Activated naive CD4-positive, alpha-beta T cell treated with anti-CD3 and anti-CD28 coated beads for 36 hours (primary cell): ENCODE results near the gene OR2A14. TPM values are rescaled to one million over a fixed set of nuclear protein-coding genes. Genes with fewer than 3 reads are reported as not detected.
"Not testable (repeated sequence)": the region's sequence is repeated elsewhere in the genome, so short reads cannot be mapped to it uniquely, and the experiment has no call there.

Experiments used
- CTCF ChIA-PET: fragments of 350-600 bp; sonication (Branson Sonifier 250); formaldehyde crosslinking; loops from one replicate; lab custom pipeline; 2021; ENCODE audit warnings: antibody characterized with exemption; lab: Charles Lee
- DNase-seq: peaks from one replicate; pipeline ENCODE4 v3.0.0-alpha.2; 2020
- H3K27ac Mint-ChIP-seq: one replicate; pipeline ENCODE4 v1.8.0; 2021; ENCODE audit warnings: mild to moderate bottlenecking, mixed read lengths
- H3K27me3 Mint-ChIP-seq: one replicate; pipeline ENCODE4 v1.8.0; 2021; ENCODE audit warnings: low read depth, mixed read lengths
- H3K36me3 Mint-ChIP-seq: one replicate; pipeline ENCODE4 v1.8.0; 2021; ENCODE audit warnings: low read depth, mixed read lengths
- H3K4me1 Mint-ChIP-seq: one replicate; pipeline ENCODE4 v1.8.0; 2021; ENCODE audit warnings: low read depth, mixed read lengths
- H3K4me3 Mint-ChIP-seq: one replicate; pipeline ENCODE4 v1.8.0; 2021; ENCODE audit warnings: mild to moderate bottlenecking, moderate library complexity, mixed read lengths
- H3K9me3 Mint-ChIP-seq: one replicate; pipeline ENCODE4 v1.8.0; 2021; ENCODE audit warnings: mixed read lengths
- intact Hi-C: fragments of 100-400 bp; cut with micrococcal nuclease; formaldehyde crosslinking; loops from one replicate; pipeline ENCODE4 v1.15.1; 2023
- total RNA-seq, 2 experiments: library from RNA; stranded (reverse); gene quantifications; one replicate each; pipeline ENCODE4 v1.2.3, GENCODE V29; 2021

Gene OR2A14
- total RNA-seq, 2 experiments from 2014 or later: not detected

- intact Hi-C loops: no loop called here
- H3K4me3 Mint-ChIP-seq: no peak overlapping the region
- H3K4me1 Mint-ChIP-seq: no peaks in the 10 kb centered on the region
- H3K36me3 Mint-ChIP-seq: no peaks in the 10 kb centered on the region
- CTCF ChIA-PET: no interaction called here
- DNase-seq: no peak
- H3K27ac Mint-ChIP-seq: no peak overlapping the region
- no peaks in the 10 kb centered on the region for H3K27me3 Mint-ChIP-seq
- no peaks in the 10 kb centered on the region for H3K9me3 Mint-ChIP-seq
These were observed 4.6 kb upstream of the OR2A14 start for GRCh38 chr7:144118341-144118740.

GRCh38 chr7:144127714-144128334, 4.8 kb downstream of the OR2A14 start:
- intact Hi-C loops: loop anchor here (5.0 to 10.0 kb wide), 2 partner anchors 226 to 883 kb away; partner anchors contain the start of gene TCAF1
- Mint-ChIP-seq H3K4me3 (no peak overlapping the region), H3K27me3 (no peaks in the 10 kb centered on the region), H3K36me3 (no peaks in the 10 kb centered on the region), H3K9me3 (no peaks in the 10 kb centered on the region), H3K4me1 (no peaks in the 10 kb centered on the region), H3K27ac (no peak overlapping the region)
- CTCF ChIA-PET: interaction anchor here (0.6 to 2.9 kb wide), 29 partner anchors 8 to 391 kb away, joined by 3 to 26 read pairs (median 4); partner anchors contain the start of genes OR2A25 and TCAF1
- peak; percentile 97 for DNase-seq

GRCh38 chr7:144129601-144130000, 6.6 kb downstream of the OR2A14 start:
- H3K36me3 Mint-ChIP-seq, DNase-seq, H3K27me3 Mint-ChIP-seq, H3K27ac Mint-ChIP-seq, H3K9me3 Mint-ChIP-seq, H3K4me3 Mint-ChIP-seq, CTCF ChIA-PET, H3K4me1 Mint-ChIP-seq: not testable (repeated sequence)
- intact Hi-C loops: loop anchor here (5.0 to 10.0 kb wide), 2 partner anchors 227 to 885 kb away; partner anchors contain the start of gene TCAF1

GRCh38 chr7:144130730-144131129, 7.8 kb downstream of the OR2A14 start:
- intact Hi-C loops: no loop called here
- CTCF ChIA-PET: no interaction called here
- H3K9me3 Mint-ChIP-seq: no peaks in the 10 kb centered on the region
- H3K36me3 Mint-ChIP-seq: no peaks in the 10 kb centered on the region
- no peak overlapping the region for H3K27ac Mint-ChIP-seq
- no peak overlapping the region for H3K4me3 Mint-ChIP-seq
- DNase-seq: no peak
- H3K4me1 Mint-ChIP-seq: no peaks in the 10 kb centered on the region
- peaks cover 3% of the 10 kb centered on the region for H3K27me3 Mint-ChIP-seq

GRCh38 chr7:144132262-144132661, 9.3 kb downstream of the OR2A14 start:
- Mint-ChIP-seq H3K27ac (no peak overlapping the region), H3K27me3 (peaks cover 3% of the 10 kb centered on the region), H3K4me3 (no peak overlapping the region), H3K36me3 (no peaks in the 10 kb centered on the region), H3K4me1 (no peaks in the 10 kb centered on the region), H3K9me3 (no peaks in the 10 kb centered on the region)
- DNase-seq: no peak
- intact Hi-C loops: no loop called here
- CTCF ChIA-PET: no interaction called here

GRCh38 chr7:144133307-144133706, 10.3 kb downstream of the OR2A14 start:
- CTCF ChIA-PET: no interaction called here
- H3K27me3 Mint-ChIP-seq: peaks cover 3% of the 10 kb centered on the region

GRCh38 chr7:144134116-144134515, 11.1 kb downstream of the OR2A14 start:
- CTCF ChIA-PET: interaction anchor here (0.7 kb wide), 1 partner anchor 102 kb away, joined by 3 read pairs; no protein-coding TSS in a partner anchor
- intact Hi-C loops: no loop called here
- Mint-ChIP-seq H3K27me3 (peaks cover 3% of the 10 kb centered on the region), H3K36me3 (no peaks in the 10 kb centered on the region), H3K4me3 (no peak overlapping the region), H3K9me3 (no peaks in the 10 kb centered on the region), H3K4me1 (no peaks in the 10 kb centered on the region), H3K27ac (no peak overlapping the region)
- DNase-seq: no peak

More at GRCh38 chr7:144133307-144133706, 10.3 kb downstream of the OR2A14 start:
- Mint-ChIP-seq H3K4me1 (no peaks in the 10 kb centered on the region), H3K9me3 (no peaks in the 10 kb centered on the region), H3K36me3 (no peaks in the 10 kb centered on the region), H3K27ac (no peak overlapping the region), H3K4me3 (no peak overlapping the region)
- DNase-seq: no peak
- intact Hi-C loops: no loop called here

- Mint-ChIP-seq H3K27ac (no peak overlapping the region), H3K36me3 (no peaks in the 10 kb centered on the region), H3K4me3 (no peak overlapping the region), H3K4me1 (no peaks in the 10 kb centered on the region), H3K27me3 (peaks cover 3% of the 10 kb centered on the region), H3K9me3 (no peaks in the 10 kb centered on the region)
- DNase-seq: no peak
- CTCF ChIA-PET: no interaction called here
- intact Hi-C loops: no loop called here
These were observed 14.5 kb downstream of the OR2A14 start for GRCh38 chr7:144137501-144137900.

GRCh38 chr7:144142187-144142586, 19.2 kb downstream of the OR2A14 start:
- Mint-ChIP-seq H3K4me3 (no peak overlapping the region), H3K27me3 (no peaks in the 10 kb centered on the region), H3K4me1 (no peaks in the 10 kb centered on the region), H3K27ac (no peak overlapping the region), H3K9me3 (no peaks in the 10 kb centered on the region), H3K36me3 (no peaks in the 10 kb centered on the region)
- intact Hi-C loops: loop anchor here (2.0 kb wide), 1 partner anchor 17 kb away; no protein-coding TSS in a partner anchor
- DNase-seq: no peak
- CTCF ChIA-PET: interaction anchor here (2.7 kb wide), 1 partner anchor 14 kb away, joined by 10 read pairs; no protein-coding TSS in a partner anchor

GRCh38 chr7:144144426-144144825, 21.4 kb downstream of the OR2A14 start:
- no peaks in the 10 kb centered on the region for H3K27me3 Mint-ChIP-seq
- no peak overlapping the region for H3K27ac Mint-ChIP-seq
- peaks cover 3% of the 10 kb centered on the region for H3K36me3 Mint-ChIP-seq
- no peak for DNase-seq
- no peaks in the 10 kb centered on the region for H3K4me1 Mint-ChIP-seq
- CTCF ChIA-PET: interaction anchor here (2.0 kb wide), 1 partner anchor 16 kb away, joined by 6 read pairs; no protein-coding TSS in a partner anchor
- no peak overlapping the region for H3K4me3 Mint-ChIP-seq
- H3K9me3 Mint-ChIP-seq: peaks cover 16% of the 10 kb centered on the region
- intact Hi-C loops: no loop called here

GRCh38 chr7:144148224-144148827, 25.4 kb downstream of the OR2A14 start:
- Mint-ChIP-seq H3K27me3 (peaks cover 2% of the 10 kb centered on the region), H3K27ac (no peak overlapping the region), H3K4me1 (no peaks in the 10 kb centered on the region), H3K36me3 (peaks cover 3% of the 10 kb centered on the region), H3K4me3 (no peak overlapping the region), H3K9me3 (peaks cover 20% of the 10 kb centered on the region)
- CTCF ChIA-PET: interaction anchor here (1.6 kb wide), 1 partner anchor 20 kb away, joined by 3 read pairs; no protein-coding TSS in a partner anchor
- no peak for DNase-seq
- intact Hi-C loops: no loop called here

GRCh38 chr7:144158861-144159260, 35.9 kb downstream of the OR2A14 start:
- peaks cover 3% of the 10 kb centered on the region for H3K27me3 Mint-ChIP-seq
- CTCF ChIA-PET: interaction anchor here (1.0 kb wide), 1 partner anchor 31 kb away, joined by 3 read pairs; no protein-coding TSS in a partner anchor
- H3K4me3 Mint-ChIP-seq: no peak overlapping the region
- intact Hi-C loops: loop anchor here (2.0 kb wide), 1 partner anchor 16 kb away; no protein-coding TSS in a partner anchor
- no peak for DNase-seq
- H3K27ac Mint-ChIP-seq: no peak overlapping the region
- H3K36me3 Mint-ChIP-seq: no peaks in the 10 kb centered on the region
- no peaks in the 10 kb centered on the region for H3K9me3 Mint-ChIP-seq
- H3K4me1 Mint-ChIP-seq: no peaks in the 10 kb centered on the region
